Femur (tissue), 1 donor: Measurements from ENCODE around the gene TBC1D16.
"Not testable (repeated sequence)": the region's sequence is repeated elsewhere in the genome, so short reads cannot be mapped to it uniquely, and the experiment has no call there.

ENCODE experiments used
- DNase-seq: peaks from one replicate; pipeline ENCODE4 v3.0.0-alpha.2; 2017

Gene TBC1D16

DNA sequence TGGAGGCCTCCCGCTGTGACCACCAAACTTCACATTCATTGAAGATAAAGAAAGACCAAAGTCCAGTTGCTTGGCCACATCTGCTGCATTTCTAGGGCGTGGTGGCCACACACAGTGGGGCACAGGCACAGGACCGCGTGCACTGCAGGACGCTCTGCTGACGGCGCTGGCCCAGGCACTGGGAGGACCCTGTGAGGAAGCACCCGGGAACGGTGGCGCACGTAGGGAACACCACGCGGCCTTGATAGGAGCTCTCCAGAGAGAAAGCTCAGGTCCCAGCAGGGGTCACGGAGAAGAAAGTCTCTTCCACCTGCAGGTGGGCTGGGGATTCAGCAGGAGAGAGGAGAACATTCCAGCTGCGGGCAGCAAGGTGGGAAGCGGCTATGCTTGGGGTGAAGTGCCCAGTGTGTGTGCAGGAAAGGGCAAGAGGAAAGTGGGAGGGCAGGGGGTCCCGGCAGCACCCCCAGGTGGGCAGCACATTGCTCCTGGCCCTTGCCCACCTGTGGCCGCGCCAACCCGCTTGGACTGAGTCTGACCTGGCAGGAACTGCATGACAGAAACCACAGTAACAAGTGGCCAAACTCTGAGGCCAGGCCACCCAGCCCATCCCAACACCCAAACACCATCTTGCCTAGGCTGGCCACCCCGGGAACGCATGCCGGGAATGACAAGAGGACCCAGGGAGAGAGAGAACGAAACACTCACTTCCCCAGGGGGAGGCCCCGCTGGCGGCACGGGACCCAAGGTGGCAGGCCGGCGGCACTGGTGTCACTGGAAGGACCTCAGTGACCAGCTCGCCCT, 32.8 kb downstream of the TBC1D16 start:
- no peak for DNase-seq

- no peak for DNase-seq
Measured at GRCh38 chr17:80002070-80002641, 33.5 kb downstream of the TBC1D16 start.

DNA sequence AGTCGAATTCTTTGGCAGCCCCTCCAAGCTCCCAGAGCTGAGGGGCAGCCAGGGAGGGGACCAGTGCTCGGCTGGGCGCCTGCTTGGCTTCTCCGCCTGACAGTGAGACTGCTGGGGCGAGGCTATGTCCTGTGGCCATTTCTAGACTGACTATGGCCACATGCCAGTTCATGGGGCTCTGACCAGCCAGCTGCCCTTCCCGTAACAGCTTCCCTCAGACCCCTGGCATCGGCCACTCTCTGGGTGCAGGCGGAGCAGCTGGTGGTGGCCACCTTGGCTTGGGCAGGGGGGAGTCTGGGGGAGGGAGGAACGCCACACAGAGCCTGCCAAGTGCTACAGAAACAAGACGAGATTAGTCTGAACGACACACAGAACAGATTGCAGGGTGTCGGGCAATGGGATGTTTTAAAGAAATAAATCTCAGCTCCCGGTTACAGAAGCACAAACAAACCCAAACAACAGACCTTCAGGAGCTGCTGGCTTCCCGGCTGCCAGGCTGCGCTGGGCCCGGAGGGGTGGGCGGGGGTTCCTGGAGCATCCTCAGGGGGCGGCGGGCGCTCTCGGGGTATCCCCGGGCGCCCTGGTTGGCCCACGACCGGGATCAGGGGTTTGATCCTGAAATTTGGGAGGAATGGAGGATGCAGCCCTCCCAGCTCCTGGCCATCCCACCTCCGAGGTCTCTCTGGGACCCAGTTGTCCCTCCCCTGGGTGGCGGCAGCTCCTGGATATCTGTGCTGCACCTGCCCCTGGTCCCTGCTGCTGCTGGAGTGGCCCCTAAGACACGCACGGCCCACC, 34.5 kb downstream of the TBC1D16 start:
- peak; percentile 67 for DNase-seq

- DNase-seq, result no peak
Measured at GRCh38 chr17:80000136-80000535, 35.5 kb downstream of the TBC1D16 start.

GRCh38 chr17:79997011-79997660, 38.5 kb downstream of the TBC1D16 start:
- DNase-seq, result peak; percentile 62

- no peak for DNase-seq
Measured at GRCh38 chr17:79996291-79996690, 39.4 kb downstream of the TBC1D16 start.

DNA sequence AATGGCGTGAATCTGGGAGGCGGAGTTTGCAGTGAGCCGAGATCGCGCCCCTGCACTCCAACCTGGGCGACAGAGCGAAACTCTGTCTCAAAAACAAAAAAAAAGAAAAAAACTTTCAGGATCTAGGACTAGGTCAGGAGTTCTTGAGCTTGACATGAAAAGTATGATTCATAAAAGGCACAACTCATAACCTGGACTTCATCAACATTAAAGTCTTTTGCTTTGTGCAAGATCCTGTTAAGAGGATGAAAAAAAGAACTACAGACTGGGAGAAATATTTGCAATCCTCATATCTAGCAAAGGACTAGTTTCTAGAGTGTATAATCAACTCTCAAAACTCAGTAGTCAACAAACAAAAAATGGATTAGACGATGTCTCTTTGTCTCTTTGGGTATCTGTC, 40.0 kb downstream of the TBC1D16 start:
- DNase-seq, result no peak

GRCh38 chr17:79994602-79995001, 41.1 kb downstream of the TBC1D16 start:
- no peak for DNase-seq

GRCh38 chr17:79994228-79994569, 41.5 kb downstream of the TBC1D16 start:
- not testable (repeated sequence) for DNase-seq

GRCh38 chr17:79993390-79994227, 42.1 kb downstream of the TBC1D16 start:
- peak; percentile 82 for DNase-seq

- peak; percentile 22 for DNase-seq
Measured at GRCh38 chr17:79992649-79993389, 42.9 kb downstream of the TBC1D16 start.

DNA sequence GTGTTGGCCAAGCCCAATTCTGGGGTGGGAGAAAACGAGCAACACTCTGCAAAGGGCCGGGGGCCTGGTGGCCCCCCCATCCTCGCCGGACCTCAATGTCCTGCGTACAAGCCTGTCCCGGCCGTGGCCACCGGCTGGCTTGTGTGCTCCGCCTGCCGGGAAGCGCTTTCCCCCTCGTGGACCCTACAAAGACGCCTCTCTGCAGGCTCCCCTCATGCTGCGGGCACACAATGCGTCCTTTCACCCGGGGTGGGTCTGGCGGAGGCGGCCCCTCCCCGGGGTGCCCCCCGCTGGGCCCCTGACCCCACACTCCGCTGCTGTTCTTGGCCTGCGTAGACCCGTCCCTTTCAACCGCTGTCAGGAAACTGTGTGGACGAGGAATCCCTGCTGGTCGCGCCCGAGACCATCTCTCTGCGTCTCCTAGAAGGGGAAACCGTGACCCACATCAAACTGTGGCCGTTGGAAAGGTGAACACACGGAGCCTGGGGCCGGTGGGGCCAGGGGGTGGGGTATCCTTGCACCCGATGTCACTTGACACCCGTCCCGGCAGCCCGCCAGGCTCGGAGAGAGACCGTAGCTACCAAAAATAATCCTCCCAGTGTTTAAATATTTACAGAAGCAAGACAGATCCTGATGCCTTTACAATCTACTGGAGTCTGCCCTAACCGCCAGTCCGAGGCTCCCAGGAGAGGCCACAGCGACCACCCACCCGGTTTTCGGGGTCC, 43.6 kb downstream of the TBC1D16 start:
- DNase-seq, result peak; percentile 72

DNA sequence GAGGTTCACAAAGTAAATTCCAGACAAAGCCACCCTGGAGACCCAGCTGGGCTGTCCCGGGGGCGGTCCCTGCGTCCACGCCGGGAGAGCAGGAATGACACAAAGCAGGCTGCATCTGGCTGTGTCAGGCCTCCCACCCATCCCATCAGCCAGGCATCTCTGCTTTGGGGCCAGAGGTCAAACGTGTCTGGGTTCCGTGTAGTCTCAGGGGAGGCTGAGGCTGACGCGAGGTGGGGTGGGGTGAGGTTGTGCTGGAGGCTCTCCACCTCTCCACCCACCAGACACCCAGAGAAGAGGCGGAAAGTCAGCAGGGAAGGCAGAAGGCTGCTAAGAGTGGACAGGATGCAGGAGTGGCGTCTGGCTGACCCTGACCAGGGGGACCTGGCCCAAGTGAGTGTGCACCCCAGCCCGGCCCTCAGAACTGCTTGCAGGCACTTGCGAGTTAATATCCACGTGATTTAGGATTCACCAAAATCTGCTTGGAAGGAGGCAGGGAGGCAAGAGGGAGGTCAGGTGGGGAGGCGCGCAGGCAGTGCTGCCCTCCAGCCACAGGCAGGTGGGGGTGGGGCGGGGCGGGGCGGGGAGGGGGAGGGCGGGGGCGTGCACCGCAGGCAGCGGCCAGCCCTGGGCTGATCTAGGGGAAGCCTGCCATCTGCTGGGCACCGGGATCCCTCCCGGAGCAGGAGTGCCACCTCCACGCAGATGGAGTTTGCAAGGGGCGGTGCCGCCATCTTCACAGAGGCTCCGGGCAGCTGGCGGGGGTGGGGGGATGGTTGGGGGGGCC, 44.3 kb downstream of the TBC1D16 start:
- peak; percentile 90 for DNase-seq

DNA sequence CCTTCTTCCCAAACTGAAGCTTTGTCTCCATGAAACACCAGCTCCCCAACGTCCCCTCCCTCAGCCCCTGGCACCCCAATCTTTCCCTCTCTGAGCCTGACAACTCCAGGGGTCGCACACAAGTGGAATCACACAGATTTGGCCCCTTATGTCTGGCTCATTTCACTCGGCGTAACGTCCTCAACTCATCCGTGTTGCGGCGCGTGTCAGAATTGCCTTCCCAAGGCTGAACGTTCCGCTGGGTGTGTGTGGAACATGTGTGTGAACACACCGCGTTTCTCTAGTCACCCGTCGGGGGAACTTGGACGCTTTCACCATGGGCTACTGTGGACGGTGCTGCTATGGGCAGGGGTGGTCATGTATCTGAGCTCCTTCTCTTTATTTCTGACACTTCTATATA, 45.0 kb downstream of the TBC1D16 start:
- peak; percentile 16 for DNase-seq

- DNase-seq, result no peak
Measured at GRCh38 chr17:79990051-79990592, 45.5 kb downstream of the TBC1D16 start.

DNA sequence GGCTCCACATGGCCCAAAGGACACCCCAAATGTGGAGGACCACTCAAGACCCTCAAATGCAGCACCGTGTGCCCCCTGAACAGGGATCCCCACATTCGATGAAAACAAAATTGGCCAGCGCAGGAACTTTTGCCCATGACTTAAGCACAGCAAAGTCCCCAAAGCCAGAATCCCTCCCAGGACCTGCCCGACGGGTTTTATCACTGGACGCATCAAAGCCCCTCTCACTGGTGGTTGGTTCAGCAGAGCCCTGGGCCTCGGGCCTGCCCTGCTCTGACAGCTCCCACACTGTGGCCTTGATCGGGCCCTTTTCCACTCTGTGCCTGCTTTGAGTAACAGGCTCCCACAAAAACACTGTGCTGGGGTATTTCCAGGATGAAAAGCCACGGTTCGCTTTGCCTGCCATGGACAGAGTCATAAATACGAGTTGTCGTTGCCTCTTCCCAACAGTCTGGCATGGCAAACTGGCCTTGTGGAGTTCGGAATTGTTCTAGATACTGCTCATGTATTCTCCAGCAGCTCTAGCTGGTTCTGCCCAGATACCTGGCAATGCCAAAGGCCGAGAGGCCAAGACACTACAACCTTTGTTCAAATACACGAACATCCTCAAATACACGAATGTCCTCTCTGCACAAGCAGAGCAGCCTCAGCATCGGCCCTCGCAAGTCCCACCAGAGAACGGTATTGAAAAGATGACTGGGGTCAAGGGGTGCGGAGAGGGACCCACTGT, 46.4 kb downstream of the TBC1D16 start:
- no peak for DNase-seq

- DNase-seq, result peak; percentile 55
Measured at GRCh38 chr17:79988185-79988971, 47.3 kb downstream of the TBC1D16 start.

DNA sequence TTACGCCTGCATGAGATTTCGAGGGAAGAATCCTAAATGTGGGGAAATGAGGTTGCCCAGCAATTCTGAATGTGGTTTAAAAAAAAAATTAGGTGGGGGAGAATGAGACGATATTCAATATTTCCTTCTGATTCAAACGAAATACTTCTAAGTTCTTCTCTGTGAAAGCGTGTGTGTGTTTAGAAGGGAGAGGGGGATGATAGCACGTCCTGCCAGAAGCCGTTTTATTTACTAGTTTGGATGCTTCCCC, 47.8 kb downstream of the TBC1D16 start:
- DNase-seq, result no peak
